MM.1S (cell line): ENCODE measurements around the gene NHSL2.

Experiments used
- EZH2 ChIP-seq: fragments of 300-600 bp; sonication (generic); optimal IDR thresholded peaks from 2 replicates; pipeline ENCODE3; 2017; ENCODE audit warnings: low read depth, mild to moderate bottlenecking, antibody characterized with exemption, low read length, mixed read lengths
- EZH2phosphoT487 ChIP-seq: fragments of 300-600 bp; sonication (generic); IDR thresholded peaks from 2 replicates; pipeline ENCODE4 v1.6.1; 2018; ENCODE audit warnings: antibody characterized with exemption, low read length
- TF ChIP-seq, protein P1 (sequence below): fragments of 300-600 bp; sonication (generic); IDR thresholded peaks from 2 replicates; pipeline ENCODE4 v1.5.1; 2016; ENCODE audit warnings: antibody characterized with exemption, low read length, mixed read lengths

- TF ChIP-seq, protein P1, sequence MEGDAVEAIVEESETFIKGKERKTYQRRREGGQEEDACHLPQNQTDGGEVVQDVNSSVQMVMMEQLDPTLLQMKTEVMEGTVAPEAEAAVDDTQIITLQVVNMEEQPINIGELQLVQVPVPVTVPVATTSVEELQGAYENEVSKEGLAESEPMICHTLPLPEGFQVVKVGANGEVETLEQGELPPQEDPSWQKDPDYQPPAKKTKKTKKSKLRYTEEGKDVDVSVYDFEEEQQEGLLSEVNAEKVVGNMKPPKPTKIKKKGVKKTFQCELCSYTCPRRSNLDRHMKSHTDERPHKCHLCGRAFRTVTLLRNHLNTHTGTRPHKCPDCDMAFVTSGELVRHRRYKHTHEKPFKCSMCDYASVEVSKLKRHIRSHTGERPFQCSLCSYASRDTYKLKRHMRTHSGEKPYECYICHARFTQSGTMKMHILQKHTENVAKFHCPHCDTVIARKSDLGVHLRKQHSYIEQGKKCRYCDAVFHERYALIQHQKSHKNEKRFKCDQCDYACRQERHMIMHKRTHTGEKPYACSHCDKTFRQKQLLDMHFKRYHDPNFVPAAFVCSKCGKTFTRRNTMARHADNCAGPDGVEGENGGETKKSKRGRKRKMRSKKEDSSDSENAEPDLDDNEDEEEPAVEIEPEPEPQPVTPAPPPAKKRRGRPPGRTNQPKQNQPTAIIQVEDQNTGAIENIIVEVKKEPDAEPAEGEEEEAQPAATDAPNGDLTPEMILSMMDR, result no peak
- TF ChIP-seq EZH2phosphoT487 (no peak), EZH2 (no peak)
Observed at GRCh38 chrX:72143609-72143907, 232.9 kb downstream of the NHSL2 start.
